ENCODE measurements around the gene PDE11A.

DNA sequence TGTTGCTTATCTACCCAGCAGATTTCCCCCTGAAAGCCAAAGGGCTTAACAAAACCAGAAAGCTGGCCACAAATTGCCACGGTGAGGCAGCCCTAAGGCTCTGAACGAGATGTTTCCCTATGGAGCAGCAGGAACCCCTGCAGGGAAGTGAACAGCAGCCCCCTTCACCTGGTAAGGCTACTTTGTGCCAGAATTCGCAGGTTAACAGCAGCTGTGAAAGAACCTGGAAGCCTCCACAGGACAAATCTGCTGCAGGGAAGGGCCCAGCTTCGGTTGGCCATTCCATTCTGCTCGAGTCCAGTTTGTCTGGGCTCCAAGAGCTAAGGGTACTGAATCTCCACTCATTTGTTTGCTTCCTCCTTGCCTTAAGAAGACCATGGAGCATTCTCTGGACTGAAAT lies 175.3 kb downstream of the PDE11A start:
- TF ChIP-seq POLR2AphosphoS5 (IDR thresholded peaks at IDR 0.05; ENCODE audit: low read depth, low read length) (no peak), SPI1 (IDR thresholded peaks at IDR 0.05; ENCODE audit: low read depth, low read length) (no peak), POLR2A (IDR thresholded peaks at IDR 0.05; ENCODE audit: low read depth, low read length) (no peak), TAF1 (IDR thresholded peaks at IDR 0.05; ENCODE audit: low read depth, low read length) (no peak)
